Midbrain (tissue), 1 donor: Measurements from ENCODE around the gene DHRS7C.
"Not testable (repeated sequence)": the region's sequence is repeated elsewhere in the genome, so short reads cannot be mapped to it uniquely, and the experiment has no call there.

ENCODE experiments used
- DNase-seq: peaks from one replicate; lab custom pipeline; 2025; lab: John Stamatoyannopoulos, UW

DHRS7C gene

GRCh38 chr17:9810100-9810949 is 18.9 kb upstream of the DHRS7C start:
- DNase-seq, result no peak

- DNase-seq, result no peak
Observed at GRCh38 chr17:9809409-9809808, 18.0 kb upstream of the DHRS7C start.

- no peak for DNase-seq
Observed at GRCh38 chr17:9806699-9807098, 15.3 kb upstream of the DHRS7C start.

- DNase-seq, result no peak
Observed at GRCh38 chr17:9805769-9806168, 14.4 kb upstream of the DHRS7C start.

GRCh38 chr17:9802697-9803096 is 11.3 kb upstream of the DHRS7C start:
- no peak for DNase-seq

GRCh38 chr17:9802294-9802693 is 10.9 kb upstream of the DHRS7C start:
- DNase-seq, result no peak

GRCh38 chr17:9801505-9801904 is 10.1 kb upstream of the DHRS7C start:
- DNase-seq, result no peak

- DNase-seq, result no peak
Observed at GRCh38 chr17:9798724-9799123, 7.3 kb upstream of the DHRS7C start.

- no peak for DNase-seq
Observed at GRCh38 chr17:9798008-9798407, 6.6 kb upstream of the DHRS7C start.

- DNase-seq, result no peak
Observed at GRCh38 chr17:9792181-9792840, 919 bp upstream of the DHRS7C start.

GRCh38 chr17:9790316-9790715 is 1.1 kb downstream of the DHRS7C start:
- no peak for DNase-seq

GRCh38 chr17:9788601-9789000 is 2.8 kb downstream of the DHRS7C start:
- DNase-seq, result no peak

GRCh38 chr17:9784544-9784943 is 6.8 kb downstream of the DHRS7C start:
- DNase-seq, result no peak

- not testable (repeated sequence) for DNase-seq
Observed at GRCh38 chr17:9783465-9783864, 7.9 kb downstream of the DHRS7C start.

- no peak for DNase-seq
Observed at GRCh38 chr17:9783050-9783449, 8.3 kb downstream of the DHRS7C start.

GRCh38 chr17:9780552-9780951 is 10.8 kb downstream of the DHRS7C start:
- no peak for DNase-seq

- no peak for DNase-seq
Observed at GRCh38 chr17:9776911-9777310, 14.5 kb downstream of the DHRS7C start.

GRCh38 chr17:9772658-9773057 is 18.7 kb downstream of the DHRS7C start:
- DNase-seq, result no peak

GRCh38 chr17:9771465-9771864 is 19.9 kb downstream of the DHRS7C start:
- DNase-seq, result no peak

- no peak for DNase-seq
Observed at GRCh38 chr17:9769036-9769695, 22.2 kb downstream of the DHRS7C start.

- DNase-seq, result no peak
Observed at GRCh38 chr17:9768381-9768934, 22.9 kb downstream of the DHRS7C start.

GRCh38 chr17:9767432-9767991 is 23.9 kb downstream of the DHRS7C start:
- no peak for DNase-seq
